Stimulated activated memory B cell treated with anti-CD40 and anti-IgM and Interleukin-4, amounts not matched to agents 10 μg/mL and 1 μg/mL and 100 μg/mL, for 72 hours (primary cell): ENCODE data around the gene TMEM72.

Experiments used
- ATAC-seq: fragments of 150-1000 bp; cut with Tn5 transposase; 2 replicates; pipeline ENCODE4 v1.10.0; 2021
- H3K27ac Mint-ChIP-seq: one replicate; pipeline ENCODE4 v1.8.0; 2022; ENCODE audit warnings: mild to moderate bottlenecking, mixed read lengths
- H3K27me3 Mint-ChIP-seq: one replicate; pipeline ENCODE4 v1.8.0; 2022; ENCODE audit warnings: mixed read lengths
- H3K36me3 Mint-ChIP-seq: one replicate; pipeline ENCODE4 v1.8.0; 2022; ENCODE audit warnings: mixed read lengths
- H3K4me1 Mint-ChIP-seq: one replicate; pipeline ENCODE4 v1.8.0; 2022; ENCODE audit warnings: mixed read lengths
- H3K4me3 Mint-ChIP-seq: one replicate; pipeline ENCODE4 v1.8.0; 2022; ENCODE audit warnings: mild to moderate bottlenecking, moderate library complexity, mixed read lengths
- H3K9me3 Mint-ChIP-seq: one replicate; pipeline ENCODE4 v1.8.0; 2022; ENCODE audit warnings: mixed read lengths

The TMEM72 gene

GRCh38 chr10:44959247-44960087, 48.3 kb downstream of the TMEM72 start, which contains the start of gene RASSF4:
Gene RASSF4, plus strand, starts transcription at chr10:44959802. Its CDS starts 10,401 bp downstream, at chr10:44970203.
- no peaks in the 10 kb centered on the region for H3K27me3 Mint-ChIP-seq
- H3K36me3 Mint-ChIP-seq, result peaks cover 27% of the 10 kb centered on the region
- peaks cover 65% of the 10 kb centered on the region for H3K4me1 Mint-ChIP-seq
- H3K27ac Mint-ChIP-seq, result peak within 1 kb of the TSS; percentile 71
- no peaks in the 10 kb centered on the region for H3K9me3 Mint-ChIP-seq
- H3K4me3 Mint-ChIP-seq, result peak within 1 kb of the TSS; percentile 86
- peak; percentile 100 for ATAC-seq

DNA sequence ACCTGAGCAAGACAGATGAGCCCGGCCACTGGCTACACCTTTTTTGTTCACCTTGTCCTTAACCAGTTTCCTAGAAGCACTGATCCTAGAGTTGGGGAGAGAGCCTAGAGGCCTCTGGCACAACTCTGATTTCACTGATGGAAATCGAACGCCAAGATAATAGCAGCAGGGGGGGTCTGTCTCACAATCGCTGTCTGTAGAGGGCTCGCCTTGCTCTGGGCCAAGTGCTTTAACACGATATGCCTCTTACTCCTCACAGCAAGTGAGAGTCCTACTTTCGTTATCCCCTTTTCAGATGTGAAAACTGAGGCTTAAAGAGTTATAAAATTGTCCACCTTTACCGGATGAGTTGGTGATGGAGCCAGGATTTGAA, 48.9 kb downstream of the TMEM72 start:
- Mint-ChIP-seq H3K36me3 (peaks cover 21% of the 10 kb centered on the region), H3K9me3 (no peaks in the 10 kb centered on the region), H3K27me3 (no peaks in the 10 kb centered on the region), H3K4me3 (peak overlapping the region; percentile 86), H3K27ac (no peak overlapping the region), H3K4me1 (peaks cover 65% of the 10 kb centered on the region)
- ATAC-seq, result no peak

DNA sequence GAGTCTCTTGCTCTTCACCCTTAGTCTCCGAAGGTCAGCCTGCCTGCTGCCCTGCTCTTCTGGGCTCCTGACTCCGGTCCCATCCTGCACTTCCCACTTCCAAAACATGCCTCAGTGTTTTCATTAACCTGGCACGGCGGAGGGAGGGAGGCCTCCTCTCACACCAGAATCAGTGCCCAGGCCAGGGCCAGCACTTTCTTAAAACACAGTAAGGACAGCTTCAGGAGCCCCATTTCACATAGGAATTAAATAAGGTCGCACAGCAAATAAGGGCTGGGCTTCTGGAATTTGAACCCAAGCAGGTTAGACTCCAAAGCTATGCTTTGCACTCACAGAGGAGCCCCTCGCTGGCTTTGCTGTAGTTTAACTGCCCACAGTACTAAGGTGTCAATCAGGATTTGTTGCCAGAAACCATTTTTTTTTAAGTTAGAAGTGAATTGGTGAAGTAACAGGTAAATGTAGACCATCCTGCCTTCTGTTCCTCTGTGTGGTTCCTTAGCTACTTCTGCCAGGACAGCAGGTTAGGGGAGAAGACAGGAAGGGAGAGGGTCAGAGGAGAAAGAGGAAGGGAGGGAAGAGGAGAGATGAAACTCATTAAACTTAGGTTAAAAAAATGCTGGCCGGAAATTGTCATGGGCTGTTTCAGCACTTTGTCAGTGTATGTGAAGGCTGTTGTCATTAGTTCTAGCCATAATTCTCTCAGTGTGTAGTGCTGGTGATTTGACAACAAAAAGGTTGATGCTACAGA, 49.5 kb downstream of the TMEM72 start:
- no peak for ATAC-seq
- peak overlapping the region; percentile 86 for H3K4me3 Mint-ChIP-seq
- no peak overlapping the region for H3K27ac Mint-ChIP-seq
- H3K4me1 Mint-ChIP-seq, result peaks cover 70% of the 10 kb centered on the region
- peaks cover 19% of the 10 kb centered on the region for H3K36me3 Mint-ChIP-seq
- no peaks in the 10 kb centered on the region for H3K9me3 Mint-ChIP-seq
- H3K27me3 Mint-ChIP-seq, result no peaks in the 10 kb centered on the region

DNA sequence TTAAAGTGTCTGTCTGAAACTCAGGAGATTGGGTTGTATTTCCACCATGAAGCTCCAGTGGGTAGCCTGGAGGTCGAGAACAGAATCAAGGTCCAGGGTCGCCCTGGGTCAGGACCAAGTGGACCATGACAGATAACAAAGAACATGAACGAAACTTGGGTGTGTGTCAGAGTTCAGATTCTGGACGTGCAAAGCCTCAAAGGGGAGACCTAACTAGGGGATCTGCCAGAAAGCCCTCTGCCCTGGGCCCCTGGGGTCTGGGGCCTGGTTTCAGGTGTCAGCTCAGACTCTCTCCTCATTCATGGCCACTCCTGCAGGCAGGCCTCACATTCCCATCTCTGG, 50.1 kb downstream of the TMEM72 start:
- Mint-ChIP-seq H3K36me3 (peaks cover 14% of the 10 kb centered on the region), H3K9me3 (no peaks in the 10 kb centered on the region), H3K4me3 (no peak overlapping the region), H3K4me1 (peaks cover 76% of the 10 kb centered on the region), H3K27ac (no peak overlapping the region), H3K27me3 (no peaks in the 10 kb centered on the region)
- ATAC-seq, result no peak

DNA sequence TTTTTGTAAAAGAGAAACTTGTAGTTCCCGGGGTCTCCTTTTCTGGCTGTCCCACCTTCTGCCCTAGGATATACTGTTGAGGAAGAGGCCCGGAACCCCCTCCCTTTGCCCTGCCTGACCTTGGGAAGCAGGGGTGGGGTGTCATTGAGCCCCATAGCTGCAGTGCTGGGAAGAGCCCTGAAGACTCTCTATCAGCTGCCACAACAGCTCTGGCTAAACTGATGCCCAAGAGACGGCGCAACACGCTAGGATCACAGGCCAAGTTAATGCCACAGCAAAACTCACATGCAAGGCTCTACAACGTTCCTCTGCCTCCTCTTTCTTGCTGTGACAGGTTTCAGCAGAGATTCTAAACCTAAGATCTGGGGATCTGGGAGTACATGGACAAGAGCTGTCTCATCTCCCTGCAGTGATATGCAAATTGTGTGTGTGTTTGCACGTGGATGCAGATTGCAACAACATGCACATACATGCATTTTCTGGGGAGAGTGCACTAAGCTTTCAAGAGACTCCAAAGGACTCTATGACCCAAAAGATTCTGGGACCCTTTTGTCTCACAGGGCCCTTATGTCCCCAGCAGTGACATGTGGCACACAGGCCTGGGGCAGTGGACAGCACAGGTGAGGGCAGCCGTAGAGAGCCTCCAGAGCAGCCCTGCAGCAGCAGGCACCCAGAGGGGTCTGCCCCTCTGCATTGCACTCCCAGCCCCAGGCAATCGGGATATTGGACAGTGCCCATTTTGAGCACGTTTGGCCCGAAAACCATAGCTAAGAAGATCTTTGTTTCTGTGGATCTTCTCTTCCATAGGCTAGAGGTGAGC, 51.0 kb downstream of the TMEM72 start:
- H3K9me3 Mint-ChIP-seq, result no peaks in the 10 kb centered on the region
- peak overlapping the region; percentile 8 for H3K4me3 Mint-ChIP-seq
- peaks cover 79% of the 10 kb centered on the region for H3K4me1 Mint-ChIP-seq
- peaks cover 5% of the 10 kb centered on the region for H3K36me3 Mint-ChIP-seq
- no peaks in the 10 kb centered on the region for H3K27me3 Mint-ChIP-seq
- no peak for ATAC-seq
- peak overlapping the region; percentile 84 for H3K27ac Mint-ChIP-seq

DNA sequence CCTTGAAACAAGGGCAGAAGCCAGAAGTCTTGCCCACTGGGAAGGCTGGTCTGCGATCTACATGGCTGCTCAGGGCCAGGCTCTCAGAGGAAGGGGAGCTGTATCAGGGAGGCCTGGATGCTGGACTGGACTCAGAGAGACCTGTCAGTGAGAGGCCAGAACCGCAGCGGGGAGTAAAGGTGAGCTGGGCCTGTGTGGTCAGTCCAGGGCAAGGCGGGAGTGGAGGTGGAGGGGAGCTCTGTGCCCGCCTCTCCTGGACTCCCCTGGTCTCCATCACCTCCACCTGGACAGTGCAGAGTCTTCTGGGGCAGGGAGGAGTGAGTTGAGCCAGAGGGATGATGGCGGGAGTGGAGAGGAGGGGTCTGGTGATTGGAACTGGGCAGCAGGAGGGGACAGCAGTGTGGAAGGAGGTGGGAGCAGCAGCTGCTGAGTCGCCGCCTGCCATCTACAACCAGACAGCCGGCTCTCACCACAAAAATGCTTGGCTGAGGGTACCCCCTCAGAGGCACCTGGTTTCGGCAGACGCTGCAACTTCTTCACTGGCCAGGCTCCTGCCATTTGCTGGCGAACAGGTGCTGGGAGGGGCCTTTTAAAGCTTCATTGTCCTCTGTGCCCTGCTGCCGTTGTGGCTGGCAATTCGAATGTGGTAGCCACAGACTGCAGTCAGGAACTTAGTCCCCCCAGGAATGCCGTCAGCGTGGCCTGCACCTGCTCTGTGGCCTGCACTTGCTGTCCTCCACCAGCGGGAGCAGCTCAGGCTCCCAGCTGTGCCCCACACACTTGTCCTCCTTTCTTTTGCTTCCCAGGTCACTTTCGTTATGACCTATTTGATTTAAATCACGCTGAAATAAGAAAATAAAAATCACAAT, 52.0 kb downstream of the TMEM72 start:
- Mint-ChIP-seq H3K36me3 (no peaks in the 10 kb centered on the region), H3K9me3 (no peaks in the 10 kb centered on the region), H3K4me3 (peak overlapping the region; percentile 44), H3K27me3 (no peaks in the 10 kb centered on the region), H3K27ac (peak overlapping the region; percentile 84), H3K4me1 (peaks cover 79% of the 10 kb centered on the region)
- ATAC-seq, result no peak

DNA sequence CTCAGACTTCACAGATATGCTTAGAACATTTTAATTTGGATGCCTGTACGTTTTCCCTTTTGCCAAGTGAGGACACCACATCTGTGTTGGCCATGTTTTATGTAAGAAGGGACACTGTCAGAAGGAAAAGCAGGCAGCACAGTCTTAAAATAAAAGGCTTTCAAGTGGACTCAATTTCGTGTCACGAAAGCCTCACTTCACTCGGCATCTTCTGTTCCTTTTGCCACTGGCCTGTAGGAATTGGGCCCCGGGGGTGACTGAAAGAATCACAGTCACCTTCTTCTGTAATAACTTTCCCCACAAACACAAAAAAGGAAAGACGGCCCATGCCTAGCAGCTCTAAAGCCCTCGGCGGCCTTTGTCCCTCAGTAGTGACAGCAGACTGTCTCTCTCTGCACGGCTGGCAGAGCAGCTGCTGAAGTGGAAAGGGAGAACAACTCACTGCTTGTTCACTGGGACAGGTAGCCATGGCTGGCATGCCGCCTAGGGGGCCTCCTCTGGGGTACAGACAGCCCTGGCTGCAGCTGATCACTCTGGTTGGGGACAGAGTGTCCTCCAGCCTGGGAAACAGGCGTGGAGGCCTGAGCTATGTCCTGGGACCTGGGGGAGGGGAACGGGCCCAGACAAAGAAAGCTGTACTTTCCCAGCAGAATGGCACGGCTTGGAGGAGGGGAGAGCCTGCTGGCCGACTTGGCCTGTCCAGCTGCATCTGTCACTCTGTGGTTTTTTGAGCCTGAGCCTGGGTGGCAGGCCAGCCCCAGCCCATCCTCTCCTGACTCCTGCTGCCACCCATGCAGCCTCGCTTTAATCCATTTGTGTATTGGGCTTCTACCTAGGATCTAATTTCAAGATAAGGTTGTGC, 52.9 kb downstream of the TMEM72 start:
- H3K4me1 Mint-ChIP-seq, result peaks cover 79% of the 10 kb centered on the region
- H3K27ac Mint-ChIP-seq, result peak overlapping the region; percentile 84

DNA sequence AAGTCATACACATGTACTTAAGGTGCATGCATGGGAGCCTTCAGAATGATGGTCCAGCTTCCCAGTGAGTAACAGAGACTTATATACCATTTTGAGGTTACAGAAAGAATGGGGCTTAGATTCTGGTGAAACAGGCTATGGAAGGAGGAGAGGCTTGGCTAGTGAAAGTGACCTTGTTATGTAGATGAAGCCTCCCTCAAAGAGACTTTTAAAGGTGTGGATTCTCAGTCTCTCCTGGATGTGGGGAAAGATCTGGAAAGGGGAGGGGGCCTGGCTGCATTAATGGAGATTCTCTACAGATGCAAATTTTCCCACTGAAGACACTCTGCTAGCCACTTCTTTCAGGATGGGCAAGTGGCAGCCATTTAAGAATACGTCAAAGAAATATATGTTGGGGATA, 54.0 kb downstream of the TMEM72 start:
- H3K9me3 Mint-ChIP-seq, result no peaks in the 10 kb centered on the region
- ATAC-seq, result no peak
- H3K4me3 Mint-ChIP-seq, result no peak overlapping the region
- H3K27ac Mint-ChIP-seq, result peak overlapping the region; percentile 71
- H3K4me1 Mint-ChIP-seq, result peaks cover 76% of the 10 kb centered on the region
- H3K27me3 Mint-ChIP-seq, result no peaks in the 10 kb centered on the region
- H3K36me3 Mint-ChIP-seq, result no peaks in the 10 kb centered on the region

More for the DNA sequence above, 52.9 kb downstream of the TMEM72 start:
- Mint-ChIP-seq H3K27me3 (no peaks in the 10 kb centered on the region), H3K36me3 (no peaks in the 10 kb centered on the region), H3K9me3 (no peaks in the 10 kb centered on the region), H3K4me3 (peak overlapping the region; percentile 44)
- no peak for ATAC-seq

DNA sequence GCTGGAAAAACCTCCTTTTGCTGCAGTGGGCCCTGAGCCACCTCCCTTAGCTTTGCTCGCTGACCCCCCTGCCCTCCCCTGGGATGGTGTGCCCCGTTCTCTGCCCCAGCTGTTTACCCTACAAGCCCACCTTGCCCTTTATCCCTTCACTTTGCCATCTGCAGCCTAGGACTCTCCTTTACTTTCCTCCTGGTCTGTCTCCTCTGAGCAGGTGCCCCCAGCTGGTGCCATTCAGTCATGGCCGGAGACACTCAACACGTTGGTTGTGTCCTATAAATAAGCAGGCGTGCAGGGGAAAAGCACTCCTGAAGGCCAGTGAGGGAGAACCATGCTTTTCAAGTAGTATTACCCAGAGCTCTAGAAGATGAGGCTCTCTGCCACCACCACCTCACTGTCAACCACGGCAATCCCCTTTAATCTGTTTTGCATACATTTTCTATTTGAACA, 54.5 kb downstream of the TMEM72 start:
- no peaks in the 10 kb centered on the region for H3K27me3 Mint-ChIP-seq
- no peak overlapping the region for H3K4me3 Mint-ChIP-seq
- H3K4me1 Mint-ChIP-seq, result peaks cover 72% of the 10 kb centered on the region
- H3K9me3 Mint-ChIP-seq, result no peaks in the 10 kb centered on the region
- ATAC-seq, result no peak
- H3K36me3 Mint-ChIP-seq, result no peaks in the 10 kb centered on the region
- H3K27ac Mint-ChIP-seq, result peak overlapping the region; percentile 71

DNA sequence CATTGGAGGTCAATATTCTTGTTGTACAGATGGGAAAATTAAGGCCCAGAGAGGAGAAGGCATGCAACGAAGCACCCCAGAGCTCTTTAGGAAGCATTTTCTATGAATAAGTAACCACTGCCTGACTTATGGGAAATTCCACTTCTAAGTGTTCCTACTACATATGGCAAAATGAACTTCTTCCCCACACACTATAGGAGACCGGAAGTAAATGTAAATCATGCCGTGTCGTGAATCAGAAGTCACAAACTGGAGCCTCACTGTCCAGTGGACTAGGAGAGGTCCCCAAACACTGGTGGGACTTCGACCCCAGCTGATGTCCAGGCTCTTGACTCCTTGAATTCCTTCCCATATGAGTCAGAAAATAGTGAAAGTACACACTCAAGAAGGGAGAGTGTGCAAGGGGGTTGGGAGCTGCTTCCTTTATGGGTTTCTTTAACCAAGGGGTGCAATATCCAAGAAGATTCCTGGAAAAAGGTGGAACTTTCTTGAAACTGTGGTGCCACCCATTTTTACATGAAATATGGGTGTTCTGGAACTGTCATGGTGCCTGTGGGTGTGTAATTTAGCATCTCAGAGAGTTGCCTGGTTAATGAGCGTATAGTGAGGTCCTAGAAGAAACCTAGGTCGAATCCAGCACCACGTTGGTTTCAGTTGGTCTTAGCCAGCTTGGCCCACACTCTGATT, 55.1 kb downstream of the TMEM72 start:
- Mint-ChIP-seq H3K4me1 (peaks cover 66% of the 10 kb centered on the region), H3K27ac (peak overlapping the region; percentile 71), H3K27me3 (no peaks in the 10 kb centered on the region), H3K9me3 (no peaks in the 10 kb centered on the region), H3K36me3 (no peaks in the 10 kb centered on the region), H3K4me3 (no peak overlapping the region)
- no peak for ATAC-seq

DNA sequence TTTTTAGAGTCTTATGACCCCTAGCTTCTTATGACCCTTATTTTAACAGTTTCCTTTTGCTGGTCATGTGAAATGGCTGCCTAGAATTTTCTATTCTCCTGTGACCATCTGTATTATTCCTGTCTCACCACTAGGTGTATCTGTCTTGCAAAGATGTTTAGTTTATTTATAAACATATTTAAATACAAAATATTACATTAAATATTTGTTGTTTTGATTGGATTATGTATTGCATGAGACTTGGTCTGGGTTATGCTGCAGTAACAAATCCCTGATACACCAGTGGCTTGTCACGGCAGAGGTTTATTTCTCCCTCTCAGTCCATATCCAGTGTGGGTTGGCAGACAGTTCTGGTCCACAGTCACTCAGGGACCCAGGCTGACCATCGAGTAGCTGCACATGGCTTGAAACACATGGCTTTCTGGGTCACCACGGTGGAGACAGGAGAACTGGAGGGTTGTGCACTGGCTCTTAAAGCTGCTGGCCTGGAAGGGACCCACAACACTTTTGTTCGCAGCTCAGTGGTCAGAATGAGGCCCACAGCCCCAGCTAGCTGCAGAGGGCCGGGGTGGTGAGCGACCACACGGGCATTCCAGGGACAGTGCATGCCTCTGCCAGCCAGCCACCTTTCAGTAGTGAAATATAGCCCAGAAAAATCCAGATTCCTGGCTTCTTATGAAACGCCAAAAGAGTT, 55.8 kb downstream of the TMEM72 start:
- ATAC-seq, result no peak
- Mint-ChIP-seq H3K36me3 (no peaks in the 10 kb centered on the region), H3K27ac (peak overlapping the region; percentile 40), H3K27me3 (no peaks in the 10 kb centered on the region), H3K9me3 (no peaks in the 10 kb centered on the region), H3K4me1 (peaks cover 65% of the 10 kb centered on the region), H3K4me3 (no peak overlapping the region)

GRCh38 chr10:44967616-44968015, 56.5 kb downstream of the TMEM72 start:
- H3K4me3 Mint-ChIP-seq, result peak overlapping the region; percentile 8
- no peaks in the 10 kb centered on the region for H3K36me3 Mint-ChIP-seq
- peak overlapping the region; percentile 40 for H3K27ac Mint-ChIP-seq
- no peak for ATAC-seq
- peaks cover 61% of the 10 kb centered on the region for H3K4me1 Mint-ChIP-seq
- H3K9me3 Mint-ChIP-seq, result no peaks in the 10 kb centered on the region
- no peaks in the 10 kb centered on the region for H3K27me3 Mint-ChIP-seq

- peak; percentile 82 for ATAC-seq
- Mint-ChIP-seq H3K27me3 (no peaks in the 10 kb centered on the region), H3K9me3 (no peaks in the 10 kb centered on the region), H3K36me3 (no peaks in the 10 kb centered on the region), H3K4me3 (no peak overlapping the region), H3K4me1 (peaks cover 61% of the 10 kb centered on the region), H3K27ac (peak overlapping the region; percentile 40)
These were observed 57.0 kb downstream of the TMEM72 start for GRCh38 chr10:44968091-44968490.
